ENCODE results near the gene PLIN5.

Gene PLIN5

GRCh38 chr19:4559569-4559968 is 24.5 kb upstream of the PLIN5 start, which contains the start of gene SEMA6B:
Gene SEMA6B (minus strand): TSS chr19:4559684. CDS start chr19:4558457, 1,227 bp downstream.
- DNase-seq (ENCODE audit: extremely low read depth, low read depth), result no peak
- TF ChIP-seq, protein P1, sequence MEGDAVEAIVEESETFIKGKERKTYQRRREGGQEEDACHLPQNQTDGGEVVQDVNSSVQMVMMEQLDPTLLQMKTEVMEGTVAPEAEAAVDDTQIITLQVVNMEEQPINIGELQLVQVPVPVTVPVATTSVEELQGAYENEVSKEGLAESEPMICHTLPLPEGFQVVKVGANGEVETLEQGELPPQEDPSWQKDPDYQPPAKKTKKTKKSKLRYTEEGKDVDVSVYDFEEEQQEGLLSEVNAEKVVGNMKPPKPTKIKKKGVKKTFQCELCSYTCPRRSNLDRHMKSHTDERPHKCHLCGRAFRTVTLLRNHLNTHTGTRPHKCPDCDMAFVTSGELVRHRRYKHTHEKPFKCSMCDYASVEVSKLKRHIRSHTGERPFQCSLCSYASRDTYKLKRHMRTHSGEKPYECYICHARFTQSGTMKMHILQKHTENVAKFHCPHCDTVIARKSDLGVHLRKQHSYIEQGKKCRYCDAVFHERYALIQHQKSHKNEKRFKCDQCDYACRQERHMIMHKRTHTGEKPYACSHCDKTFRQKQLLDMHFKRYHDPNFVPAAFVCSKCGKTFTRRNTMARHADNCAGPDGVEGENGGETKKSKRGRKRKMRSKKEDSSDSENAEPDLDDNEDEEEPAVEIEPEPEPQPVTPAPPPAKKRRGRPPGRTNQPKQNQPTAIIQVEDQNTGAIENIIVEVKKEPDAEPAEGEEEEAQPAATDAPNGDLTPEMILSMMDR (IDR thresholded peaks at IDR 0.05; ENCODE audit: low read depth, low read length), result no peak

- no peak for DNase-seq (ENCODE audit: extremely low read depth, low read depth)
- TF ChIP-seq, protein P1 (IDR thresholded peaks at IDR 0.05; ENCODE audit: low read depth, low read length), result peak; percentile 98
These were observed 23.2 kb upstream of the PLIN5 start for GRCh38 chr19:4557971-4558941.

DNA sequence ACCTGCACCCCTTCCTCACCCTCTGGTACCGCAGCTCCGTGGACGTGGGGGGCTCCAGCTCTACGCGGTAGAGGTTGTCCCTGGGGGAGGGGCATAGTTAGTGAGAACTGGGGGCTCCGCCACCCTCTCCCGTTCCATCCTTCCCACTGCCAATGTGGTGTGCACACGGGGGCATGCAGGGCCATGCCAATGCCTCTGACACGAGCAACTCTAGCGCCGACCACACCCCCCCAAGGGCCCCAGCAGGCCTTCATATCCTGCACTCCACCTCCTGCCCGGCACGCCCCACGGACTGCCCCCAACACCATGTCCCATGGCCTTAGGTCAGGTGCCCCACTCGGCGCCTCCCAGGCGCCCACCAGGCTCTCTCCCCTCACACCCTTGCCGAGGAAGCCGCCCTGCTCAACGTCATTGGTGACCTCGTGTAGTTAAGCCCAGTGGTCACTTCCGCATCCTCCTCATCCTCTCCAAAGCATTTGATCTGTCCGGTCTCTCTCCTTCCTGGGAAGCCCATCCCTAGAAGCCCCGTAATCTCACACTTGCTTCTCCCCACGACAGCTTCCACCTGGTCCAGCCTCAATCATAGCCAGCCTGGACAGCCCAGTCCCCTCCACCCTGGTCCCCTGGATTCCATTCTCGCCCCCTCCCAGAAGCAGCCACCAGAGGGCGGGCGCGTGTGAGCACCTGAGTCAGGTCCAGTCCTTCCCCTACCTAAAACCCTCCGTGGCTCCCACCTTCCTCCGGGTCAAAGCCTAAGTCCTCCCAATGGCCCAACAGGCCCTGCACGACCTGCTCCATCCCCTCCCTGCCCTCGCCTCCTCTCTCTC is 22.3 kb upstream of the PLIN5 start:
- TF ChIP-seq, protein P1 (IDR thresholded peaks at IDR 0.05; ENCODE audit: low read depth, low read length), result no peak; the same call in 1 of the 2 replicates
- no peak for DNase-seq (ENCODE audit: extremely low read depth, low read depth)

- TF ChIP-seq, protein P1 (IDR thresholded peaks at IDR 0.05; ENCODE audit: low read depth, low read length), result no peak
These were observed 21.6 kb upstream of the PLIN5 start for GRCh38 chr19:4556597-4557127.

GRCh38 chr19:4555657-4556561 is 20.9 kb upstream of the PLIN5 start:
- TF ChIP-seq, protein P1 (IDR thresholded peaks at IDR 0.05; ENCODE audit: low read depth, low read length), result no peak
- DNase-seq (ENCODE audit: extremely low read depth, low read depth), result no peak

More at GRCh38 chr19:4556597-4557127, 21.6 kb upstream of the PLIN5 start:
- DNase-seq (ENCODE audit: extremely low read depth, low read depth), result no peak

GRCh38 chr19:4554717-4555116 is 19.7 kb upstream of the PLIN5 start:
- TF ChIP-seq, protein P1 (IDR thresholded peaks at IDR 0.05; ENCODE audit: low read depth, low read length), result no peak
- no peak for DNase-seq (ENCODE audit: extremely low read depth, low read depth)
